Brain microvascular endothelial cell (primary cell): ENCODE measurements around the gene DGKQ.
"Not testable (repeated sequence)": the region's sequence is repeated elsewhere in the genome, so short reads cannot be mapped to it uniquely, and the experiment has no call there.

Source experiments
- DNase-seq: peaks from one replicate; pipeline ENCODE4 v3.0.0-alpha.2; 2020
- H3K27ac ChIP-seq: fragments of 250-450 bp; sonication (Bioruptor Pico); 2 replicates; pipeline ENCODE4 v1.5.1; 2020; ENCODE audit warnings: mild to moderate bottlenecking, moderate library complexity
- H3K27me3 ChIP-seq: fragments of 250-450 bp; sonication (Bioruptor Pico); replicated peaks from 2 replicates; pipeline ENCODE4 v1.5.1; 2020; ENCODE audit warnings: mild to moderate bottlenecking
- H3K36me3 ChIP-seq: fragments of 250-450 bp; sonication (Bioruptor Pico); replicated peaks from 2 replicates; pipeline ENCODE4 v1.5.1; 2020; ENCODE audit warnings: mild to moderate bottlenecking
- H3K4me3 ChIP-seq: 2 replicates; pipeline ENCODE4 v1.5.1; 2011; ENCODE audit warnings: low read depth, mild to moderate bottlenecking, control low read depth, low read length, moderate library complexity
- CTCF ChIP-seq: IDR thresholded peaks from 2 replicates; pipeline ENCODE4 v1.5.1; 2011; ENCODE audit warnings: low read depth, mild to moderate bottlenecking, moderate library complexity, low read length, control low read depth, inconsistent platforms; ENCODE audit errors: missing control alignments
- in situ Hi-C: cut with HindIII; loops from 2 replicates; pipeline ENCODE4 v1.10.0; 2017; ENCODE audit warnings: low sequenced_read_pairs, low pct_ligation_motif_present

DGKQ gene

GRCh38 chr4:946517-947471 is 26.6 kb downstream of the DGKQ start:
- no peaks in the 10 kb centered on the region for H3K27me3 ChIP-seq
- H3K27ac ChIP-seq, result no peak overlapping the region
- no peak for DNase-seq
- no peaks in the 10 kb centered on the region for H3K36me3 ChIP-seq
- in situ Hi-C loops, result no loop called here
- no peak for TF ChIP-seq CTCF
- H3K4me3 ChIP-seq, result no peak overlapping the region

- in situ Hi-C loops, result no loop called here
- TF ChIP-seq CTCF, result no peak
- DNase-seq, result no peak
- Histone ChIP-seq H3K27ac (no peak overlapping the region), H3K27me3 (no peaks in the 10 kb centered on the region), H3K36me3 (no peaks in the 10 kb centered on the region), H3K4me3 (no peak overlapping the region)
These were observed 27.3 kb downstream of the DGKQ start for GRCh38 chr4:946103-946450.

- in situ Hi-C loops, result no loop called here
- Histone ChIP-seq H3K27ac (no peak overlapping the region), H3K4me3 (peak overlapping the region; percentile 32), H3K36me3 (no peaks in the 10 kb centered on the region), H3K27me3 (no peaks in the 10 kb centered on the region)
- TF ChIP-seq CTCF, result no peak
- DNase-seq, result no peak
These were observed 27.9 kb downstream of the DGKQ start for GRCh38 chr4:945274-946102.

- H3K27me3 ChIP-seq, H3K27ac ChIP-seq, in situ Hi-C loops, H3K36me3 ChIP-seq, H3K4me3 ChIP-seq, DNase-seq: not testable (repeated sequence)
These were observed 33.9 kb downstream of the DGKQ start for GRCh38 chr4:939508-939907.

- Histone ChIP-seq H3K4me3 (peak overlapping the region; percentile 97), H3K36me3 (no peaks in the 10 kb centered on the region), H3K27me3 (no peaks in the 10 kb centered on the region), H3K27ac (peak overlapping the region; percentile 11)
- DNase-seq, result no peak
- in situ Hi-C loops, result no loop called here
- TF ChIP-seq CTCF, result peak; percentile 42
These were observed 40.7 kb downstream of the DGKQ start for GRCh38 chr4:932713-933070.
